Psoas muscle (tissue), 8 donors: Measurements from ENCODE around the gene COBLL1. TPM values are rescaled to one million over a fixed set of nuclear protein-coding genes. Genes with fewer than 3 reads are reported as not detected.

Source experiments
- ATAC-seq, 4 donors: fragments of 200-7000 bp; cut with Tn5 transposase; one replicate each; pipeline ENCODE4 v1.9.1; 2020; ENCODE audit warnings: moderate library complexity in 3 of 4, mild to moderate bottlenecking in 2 of 4
- DNase-seq, 2 donors: peaks; one replicate each; pipeline ENCODE4 v3.0.0-alpha.2; 2020
- H3K27ac ChIP-seq: fragments of 200-600 bp; one replicate; pipeline ENCODE4 v1.8.0; 2022
- H3K27me3 ChIP-seq, 3 donors: fragments of 200-600 bp in 1 of 3; one replicate each; pipeline versions ENCODE4 v1.6.1 to v1.8.0; 2013 to 2022; ENCODE audit warnings: low read length in 2 of 3, mild to moderate bottlenecking in 2 of 3, moderate library complexity in 1 of 3; ENCODE audit not compliant: insufficient read depth in 3 of 3
- H3K36me3 ChIP-seq, 2 donors: fragments of 200-600 bp in 1 of 2; one replicate each; pipeline versions ENCODE4 v1.6.1 to v1.8.0; 2013 to 2022; ENCODE audit warnings: low read depth in 1 of 2, mild to moderate bottlenecking in 1 of 2, moderate library complexity in 1 of 2; ENCODE audit not compliant: insufficient read depth in 1 of 2
- H3K4me1 ChIP-seq: fragments of 200-600 bp; one replicate; pipeline ENCODE4 v1.8.0; 2022
- H3K4me3 ChIP-seq: fragments of 200-600 bp; one replicate; pipeline ENCODE4 v1.8.0; 2022; ENCODE audit warnings: mild to moderate bottlenecking
- H3K9me3 ChIP-seq: fragments of 200-600 bp; one replicate; pipeline ENCODE4 v1.8.0; 2022
- WGBS, 3 donors: extraction: QIAGEN DNeasy Blood & Tissue Kit; methylation state at CpG; one replicate each; pipeline versions ENCODE4 v1.1.6 to v1.1.7; 2013; 5-methylcytosine and 5-hydroxymethylcytosine counted together
- intact Hi-C, 2 donors: fragments of 100-400 bp; cut with DNase I; formaldehyde crosslinking; loops; one replicate each; pipeline versions ENCODE4 v1.11.0 to v1.14.2; 2022
- polyA plus RNA-seq, 3 donors: library from polyadenylated mRNA; stranded (reverse); fragments of 200-250 nt; gene quantifications; one replicate each; pipeline ENCODE4 v1.2.3, GENCODE V29; 2013
- total RNA-seq, 4 donors: library from RNA; stranded (reverse); fragmentation: NEBNext Ultra II Directional in 2 of 4; extraction: Animal tissue kit (Norgen Biotek cat#: 25700) in 2 of 4; gene quantifications; one replicate each; pipeline versions ENCODE4 v1.2.1 to v1.2.4, GENCODE V29; 2021 to 2023
- TF ChIP-seq, protein P1 (sequence below): fragments of 200-600 bp; IDR thresholded peaks from one replicate; pipeline ENCODE4 v1.8.0; 2022; ENCODE audit warnings: antibody characterized with exemption
- donor health status: healthy with polysubstance abuse.
- donor health status: DM: no; HTN: no; CAD: no; lungs with moderate emphysema.
- donor health status: Bipolar disorder and iron deficiency.
- donor health status: healthy.
- donor health status: DM: yes; HTN: yes; CAD: no.
- donor health status: DM: no; HTN: no; CAD: no.
- donor health status: DM: no; HTN: no; CAD: no.
- donor health status: DM: yes; HTN: yes; CAD: no.

The COBLL1 gene
- total and polyA plus RNA-seq, 7 donors: 1.5 to 6.1 (median 3.4) TPM

DNA sequence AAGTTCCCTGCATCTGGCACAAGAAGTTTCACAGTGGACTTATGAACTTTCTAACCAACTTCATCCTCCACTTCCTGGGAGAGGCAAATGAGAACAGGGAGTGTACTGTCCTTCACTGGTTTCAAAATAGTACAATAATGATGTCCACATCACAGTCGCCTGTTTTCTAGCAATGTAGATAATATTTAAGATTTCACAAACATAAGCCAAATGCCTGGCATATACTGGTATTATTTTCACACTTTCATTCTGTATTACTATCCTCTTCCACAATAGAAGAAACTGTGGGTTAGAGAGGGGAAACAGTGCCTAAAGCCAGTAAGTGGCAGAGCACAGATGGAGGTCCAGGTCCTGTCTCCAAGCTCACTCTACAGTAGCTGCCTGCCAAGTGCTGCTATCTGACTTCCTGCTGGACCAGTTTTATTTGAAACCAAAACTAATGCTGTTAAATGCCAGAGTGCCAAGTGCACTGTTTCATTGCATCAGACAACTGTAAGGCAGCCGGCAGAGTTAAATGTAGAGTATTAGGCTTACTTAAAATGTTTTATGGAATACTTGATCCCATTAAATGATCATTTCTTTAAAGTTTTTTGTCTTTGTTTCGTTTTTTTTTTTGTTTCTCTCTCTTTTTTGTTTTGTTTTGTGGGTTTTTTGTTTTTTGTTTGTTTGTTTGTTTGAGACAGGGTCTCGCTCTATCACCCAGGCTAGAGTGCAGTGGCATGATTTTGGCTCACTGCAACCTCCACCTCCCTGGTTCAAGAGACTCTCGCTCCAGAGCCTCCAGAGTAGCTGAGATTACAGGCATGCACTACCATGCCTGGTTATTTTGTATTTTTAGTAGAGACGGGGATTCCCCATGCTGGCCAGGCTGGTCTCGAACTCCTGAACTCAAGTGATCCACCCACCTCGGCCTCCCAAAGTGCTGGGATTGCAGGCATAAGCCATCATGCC, 15.1 kb downstream of the COBLL1 start:
- intact Hi-C loops: no loop called here
- DNase-seq (no peak), ATAC-seq (peak in 2 of 4 donors; percentile 41 to 43)
- Histone ChIP-seq H3K27me3 (no peaks in the 10 kb centered on the region), H3K4me3 (no peak overlapping the region), H3K27ac (no peak overlapping the region), H3K9me3 (no peaks in the 10 kb centered on the region), H3K36me3 (no peaks in the 10 kb centered on the region), H3K4me1 (peaks cover 6% of the 10 kb centered on the region)
- WGBS, 3 donors: 45 to 56% (median 50%) methylated on average over 8 of the region's 8 CpGs
- TF ChIP-seq, protein P1, sequence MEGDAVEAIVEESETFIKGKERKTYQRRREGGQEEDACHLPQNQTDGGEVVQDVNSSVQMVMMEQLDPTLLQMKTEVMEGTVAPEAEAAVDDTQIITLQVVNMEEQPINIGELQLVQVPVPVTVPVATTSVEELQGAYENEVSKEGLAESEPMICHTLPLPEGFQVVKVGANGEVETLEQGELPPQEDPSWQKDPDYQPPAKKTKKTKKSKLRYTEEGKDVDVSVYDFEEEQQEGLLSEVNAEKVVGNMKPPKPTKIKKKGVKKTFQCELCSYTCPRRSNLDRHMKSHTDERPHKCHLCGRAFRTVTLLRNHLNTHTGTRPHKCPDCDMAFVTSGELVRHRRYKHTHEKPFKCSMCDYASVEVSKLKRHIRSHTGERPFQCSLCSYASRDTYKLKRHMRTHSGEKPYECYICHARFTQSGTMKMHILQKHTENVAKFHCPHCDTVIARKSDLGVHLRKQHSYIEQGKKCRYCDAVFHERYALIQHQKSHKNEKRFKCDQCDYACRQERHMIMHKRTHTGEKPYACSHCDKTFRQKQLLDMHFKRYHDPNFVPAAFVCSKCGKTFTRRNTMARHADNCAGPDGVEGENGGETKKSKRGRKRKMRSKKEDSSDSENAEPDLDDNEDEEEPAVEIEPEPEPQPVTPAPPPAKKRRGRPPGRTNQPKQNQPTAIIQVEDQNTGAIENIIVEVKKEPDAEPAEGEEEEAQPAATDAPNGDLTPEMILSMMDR: no peak

DNA sequence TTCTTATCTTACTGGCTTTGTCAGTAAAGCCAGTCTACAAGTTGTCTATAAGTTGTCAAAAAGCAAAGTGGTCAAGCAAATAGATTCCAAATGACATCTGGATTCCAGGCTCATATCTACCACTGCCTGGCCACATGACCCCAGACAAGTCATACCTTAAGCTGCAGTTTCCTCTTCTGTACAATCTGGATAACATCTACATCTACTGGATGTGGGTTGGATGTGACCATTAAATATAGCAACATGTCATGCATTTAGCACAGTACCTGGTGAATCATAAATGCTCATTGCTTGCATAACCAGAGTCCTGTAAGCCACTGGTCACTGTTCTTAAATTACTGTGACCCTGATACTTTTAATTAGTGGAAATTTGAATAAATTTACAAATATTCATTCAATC, 16.8 kb downstream of the COBLL1 start:
- DNase-seq (no peak), ATAC-seq (peak in 2 of 4 donors; percentile 57 to 68)
- Histone ChIP-seq H3K36me3 (no peaks in the 10 kb centered on the region), H3K27me3 (no peaks in the 10 kb centered on the region), H3K4me1 (peaks cover 6% of the 10 kb centered on the region), H3K4me3 (no peak overlapping the region), H3K27ac (no peak overlapping the region), H3K9me3 (no peaks in the 10 kb centered on the region)
- TF ChIP-seq, protein P1: no peak
- intact Hi-C loops: no loop called here

DNA sequence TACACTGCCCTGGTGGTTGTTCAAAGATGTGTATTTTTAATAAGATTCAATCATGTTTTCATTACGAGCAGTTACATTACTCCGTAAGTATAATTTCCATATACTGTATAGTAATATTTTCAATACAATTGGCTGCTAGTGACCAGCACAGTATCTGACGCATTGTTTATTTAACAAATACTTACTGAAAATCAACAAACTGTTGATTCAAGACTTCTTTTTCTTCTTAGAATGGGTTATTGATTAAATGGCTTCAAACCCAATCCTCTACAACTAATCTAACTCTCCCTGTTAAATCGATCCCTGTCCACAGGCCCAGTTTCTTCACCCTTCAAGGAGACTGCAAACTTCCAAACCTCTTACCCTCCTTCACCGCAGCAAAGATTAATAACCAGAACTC, 18.5 kb downstream of the COBLL1 start:
- Histone ChIP-seq H3K27me3 (no peaks in the 10 kb centered on the region), H3K4me1 (peaks cover 6% of the 10 kb centered on the region), H3K36me3 (no peaks in the 10 kb centered on the region), H3K4me3 (no peak overlapping the region), H3K9me3 (no peaks in the 10 kb centered on the region), H3K27ac (no peak overlapping the region)
- intact Hi-C loops: no loop called here
- WGBS, 3 donors: 95 to 96% (median 96%) methylated on average over 5 of the region's 5 CpGs
- ATAC-seq: no peak
- no peak for DNase-seq
- TF ChIP-seq, protein P1: no peak

DNA sequence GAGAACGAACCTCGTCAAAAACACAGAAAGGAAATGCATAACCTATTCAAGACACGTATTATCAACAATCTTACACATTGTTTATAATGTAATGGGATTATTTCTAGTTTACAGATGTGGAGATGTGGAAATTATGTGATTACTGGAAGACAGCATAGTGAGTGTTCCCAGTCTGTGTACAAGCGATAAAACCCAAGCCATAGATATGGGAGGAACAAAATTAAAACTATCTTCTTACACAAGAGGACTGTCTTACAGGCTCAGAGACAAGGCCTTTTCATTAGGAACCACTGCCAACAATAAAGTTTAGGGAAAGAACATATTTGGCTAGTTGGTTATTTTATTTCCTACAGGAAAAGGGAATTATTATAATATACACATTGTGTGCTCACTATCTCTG, 20.3 kb downstream of the COBLL1 start:
- no peaks in the 10 kb centered on the region for H3K9me3 ChIP-seq
- intact Hi-C loops: no loop called here
- no peak overlapping the region for H3K4me3 ChIP-seq
- no peaks in the 10 kb centered on the region for H3K27me3 ChIP-seq
- no peak for DNase-seq
- TF ChIP-seq, protein P1: no peak
- H3K36me3 ChIP-seq: no peaks in the 10 kb centered on the region
- H3K4me1 ChIP-seq: peaks cover under 1% of the 10 kb centered on the region
- no peak for ATAC-seq
- no peak overlapping the region for H3K27ac ChIP-seq
- WGBS, 3 donors: 74 to 95% (median 78%) methylated on average over 4 of the region's 4 CpGs
